ENCODE measurements around the gene WNT1.

DNA sequence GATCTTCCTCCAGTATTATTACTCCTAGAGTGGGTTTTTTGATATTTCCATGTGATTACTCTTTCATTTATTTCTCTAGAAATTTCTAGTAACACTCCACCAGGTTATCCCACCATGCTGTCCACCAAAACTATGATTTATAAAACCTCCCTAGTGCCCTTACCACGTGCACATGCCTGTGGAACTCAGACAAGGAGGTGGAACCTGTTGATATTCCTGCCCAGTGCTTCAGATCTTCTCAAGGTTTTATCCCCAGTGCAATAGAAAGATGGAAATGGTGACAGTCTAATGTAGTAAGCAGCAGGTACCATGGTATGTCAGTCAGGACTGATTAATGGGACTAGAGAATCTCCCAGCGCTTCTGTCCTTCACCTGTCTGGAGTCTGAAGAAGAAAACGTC, 17.3 kb upstream of the WNT1 start:
- TF ChIP-seq, protein P1, sequence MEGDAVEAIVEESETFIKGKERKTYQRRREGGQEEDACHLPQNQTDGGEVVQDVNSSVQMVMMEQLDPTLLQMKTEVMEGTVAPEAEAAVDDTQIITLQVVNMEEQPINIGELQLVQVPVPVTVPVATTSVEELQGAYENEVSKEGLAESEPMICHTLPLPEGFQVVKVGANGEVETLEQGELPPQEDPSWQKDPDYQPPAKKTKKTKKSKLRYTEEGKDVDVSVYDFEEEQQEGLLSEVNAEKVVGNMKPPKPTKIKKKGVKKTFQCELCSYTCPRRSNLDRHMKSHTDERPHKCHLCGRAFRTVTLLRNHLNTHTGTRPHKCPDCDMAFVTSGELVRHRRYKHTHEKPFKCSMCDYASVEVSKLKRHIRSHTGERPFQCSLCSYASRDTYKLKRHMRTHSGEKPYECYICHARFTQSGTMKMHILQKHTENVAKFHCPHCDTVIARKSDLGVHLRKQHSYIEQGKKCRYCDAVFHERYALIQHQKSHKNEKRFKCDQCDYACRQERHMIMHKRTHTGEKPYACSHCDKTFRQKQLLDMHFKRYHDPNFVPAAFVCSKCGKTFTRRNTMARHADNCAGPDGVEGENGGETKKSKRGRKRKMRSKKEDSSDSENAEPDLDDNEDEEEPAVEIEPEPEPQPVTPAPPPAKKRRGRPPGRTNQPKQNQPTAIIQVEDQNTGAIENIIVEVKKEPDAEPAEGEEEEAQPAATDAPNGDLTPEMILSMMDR (IDR thresholded peaks at IDR 0.05; ENCODE audit: low read depth, low read length), result no peak
- no peak for TF ChIP-seq EZH2phosphoT487 (IDR thresholded peaks at IDR 0.05; ENCODE audit: low read depth)

All from OCI-LY3 (cell line).